SU-DHL-6 (cell line): Measurements from ENCODE around the gene MRPL57.
A peak's percentile ranks its signal among the peaks of the same experiment; 100 is the strongest.
"Not testable (repeated sequence)": the region's sequence is repeated elsewhere in the genome, so short reads cannot be mapped to it uniquely, and the experiment has no call there.

ENCODE experiments used
- H2AFZ ChIP-seq: fragments of 200-600 bp; sonication (generic); 2 replicates; pipeline ENCODE4 v1.6.1; 2014; ENCODE audit warnings: low read depth, mild to moderate bottlenecking, moderate library complexity, mixed read lengths, antibody characterized with exemption, low read length; ENCODE audit not compliant: severe bottlenecking
- H3F3A ChIP-seq: fragments of 200-600 bp; shearing (Covaris generic); 2 replicates; pipeline ENCODE4 v1.6.0; 2016; ENCODE audit warnings: antibody characterized with exemption, mild to moderate bottlenecking; ENCODE audit not compliant: insufficient read depth
- H3K27ac ChIP-seq: fragments of 200-600 bp; sonication (generic); 2 replicates; pipeline ENCODE4 v1.5.1; 2016; ENCODE audit warnings: low read depth, mild to moderate bottlenecking, low read length, moderate library complexity, mixed read lengths
- H3K27me3 ChIP-seq: fragments of 200-600 bp; sonication (generic), shearing (Covaris generic); 2 replicates; pipeline ENCODE4 v1.6.0; 2014; ENCODE audit warnings: mild to moderate bottlenecking, low read length
- H3K36me3 ChIP-seq: fragments of 200-600 bp; sonication (generic); 2 replicates; pipeline ENCODE4 v1.6.1; 2014; ENCODE audit warnings: mild to moderate bottlenecking, low read length, mixed read lengths
- H3K4me2 ChIP-seq: fragments of 300-600, 200-600 bp; shearing (Covaris generic), sonication (generic); 2 replicates; pipeline ENCODE4 v1.6.0; 2014; ENCODE audit warnings: low read length, low read depth, mild to moderate bottlenecking; ENCODE audit not compliant: poor library complexity, severe bottlenecking
- H3K4me3 ChIP-seq: fragments of 200-600 bp; sonication (generic); 2 replicates; pipeline ENCODE4 v1.5.1; 2014; ENCODE audit warnings: antibody characterized with exemption, low read length, mild to moderate bottlenecking, mixed read lengths; ENCODE audit not compliant: insufficient read depth, poor library complexity, severe bottlenecking
- H3K79me2 ChIP-seq: fragments of 200-600 bp; sonication (generic); 2 replicates; pipeline ENCODE4 v1.6.1; 2014; ENCODE audit warnings: mild to moderate bottlenecking, low read length, moderate library complexity; ENCODE audit not compliant: insufficient read depth
- H3K9ac ChIP-seq: fragments of 200-600 bp; sonication (generic); 2 replicates; pipeline ENCODE4 v1.7.0; 2014; ENCODE audit warnings: mild to moderate bottlenecking, low read length
- H3K9me2 ChIP-seq: fragments of 200-600 bp; sonication (generic); replicated peaks from 2 replicates; pipeline ENCODE4 v1.6.1; 2014; ENCODE audit warnings: low read length; ENCODE audit not compliant: insufficient read depth
- H3K9me3 ChIP-seq: fragments of 200-600 bp; sonication (generic); 2 replicates; pipeline ENCODE4 v1.6.1; 2014; ENCODE audit warnings: low read length, mixed read lengths; ENCODE audit not compliant: insufficient read depth
- H4K20me1 ChIP-seq: fragments of 200-600 bp; sonication (generic); 2 replicates; pipeline ENCODE4 v1.6.1; 2014; ENCODE audit warnings: low read depth, mild to moderate bottlenecking, antibody characterized with exemption, low read length, moderate library complexity, mixed read lengths
- CTCF ChIP-seq: fragments of 200-600 bp; sonication (generic); IDR thresholded peaks from one replicate; pipeline ENCODE4 v1.5.1; 2017; ENCODE audit warnings: antibody characterized with exemption, mild to moderate bottlenecking, low read length, moderate library complexity; ENCODE audit not compliant: insufficient read depth, poor library complexity, severe bottlenecking
- EZH2phosphoT487 ChIP-seq: fragments of 200-600 bp; sonication (generic), shearing (Covaris generic); conservative IDR thresholded peaks from 2 replicates; pipeline ENCODE4 v1.6.1; 2018; ENCODE audit warnings: mild to moderate bottlenecking, antibody characterized with exemption, low read length, moderate library complexity, mixed read lengths

Gene MRPL57

GRCh38 chr13:21175656-21176214 lies 723 bp upstream of the MRPL57 start:
- Histone ChIP-seq H3K79me2 (peaks cover 70% of the 10 kb centered on the region), H3K27ac (peak overlapping the region; percentile 82), H3K4me2 (peak overlapping the region; percentile 92), H3K36me3 (peaks cover 13% of the 10 kb centered on the region), H3K27me3 (no peaks in the 10 kb centered on the region), H2AFZ (peak overlapping the region; percentile 66), H3F3A (peaks cover 16% of the 10 kb centered on the region), H4K20me1 (peaks cover 11% of the 10 kb centered on the region; the same call in 1 of the 2 replicates), H3K9me2 (no peaks in the 10 kb centered on the region), H3K9me3 (no peaks in the 10 kb centered on the region), H3K4me3 (peak overlapping the region; percentile 69), H3K9ac (peak overlapping the region; percentile 85)
- TF ChIP-seq EZH2phosphoT487 (no peak), CTCF (no peak)

- Histone ChIP-seq H3F3A (peaks cover 13% of the 10 kb centered on the region), H3K9me3 (no peaks in the 10 kb centered on the region), H3K9ac (peak overlapping the region; percentile 85), H3K4me3 (peak overlapping the region; percentile 69), H4K20me1 (peaks cover 9% of the 10 kb centered on the region; the same call in 1 of the 2 replicates), H3K9me2 (no peaks in the 10 kb centered on the region), H3K79me2 (peaks cover 58% of the 10 kb centered on the region), H3K36me3 (peaks cover 5% of the 10 kb centered on the region), H3K27me3 (no peaks in the 10 kb centered on the region), H3K27ac (peak overlapping the region; percentile 82), H3K4me2 (peak overlapping the region; percentile 98), H2AFZ (no peak overlapping the region)
- TF ChIP-seq CTCF, result no peak
- no peak for TF ChIP-seq EZH2phosphoT487
Observed at GRCh38 chr13:21176982-21177284, 475 bp downstream of the MRPL57 start.

- no peak overlapping the region for H3K4me2 ChIP-seq
- no peak overlapping the region for H2AFZ ChIP-seq
- no peaks in the 10 kb centered on the region for H3K36me3 ChIP-seq
- no peak overlapping the region for H3K4me3 ChIP-seq
- peaks cover 7% of the 10 kb centered on the region for H3F3A ChIP-seq
- peaks cover 16% of the 10 kb centered on the region for H3K79me2 ChIP-seq
- H4K20me1 ChIP-seq, result no peaks in the 10 kb centered on the region; the same call in 1 of the 2 replicates
- H3K9me3 ChIP-seq, result no peaks in the 10 kb centered on the region
- no peak for TF ChIP-seq CTCF
- H3K9me2 ChIP-seq, result no peaks in the 10 kb centered on the region
- H3K9ac ChIP-seq, result no peak overlapping the region
- no peak overlapping the region for H3K27ac ChIP-seq
- H3K27me3 ChIP-seq, result no peaks in the 10 kb centered on the region
Observed at GRCh38 chr13:21181671-21182070, 5.2 kb downstream of the MRPL57 start.

- not testable (repeated sequence) for H3K4me3 ChIP-seq, H3K27me3 ChIP-seq, H3F3A ChIP-seq, H4K20me1 ChIP-seq, H3K9me3 ChIP-seq, H3K27ac ChIP-seq, H2AFZ ChIP-seq, H3K79me2 ChIP-seq, H3K9ac ChIP-seq, H3K9me2 ChIP-seq, H3K4me2 ChIP-seq, H3K36me3 ChIP-seq
Observed at GRCh38 chr13:21186410-21186809, 10.0 kb downstream of the MRPL57 start.

GRCh38 chr13:21194756-21195155 lies 18.3 kb downstream of the MRPL57 start:
- not testable (repeated sequence) for H3K9me3 ChIP-seq, H4K20me1 ChIP-seq, H3K27me3 ChIP-seq, H3K79me2 ChIP-seq, H3K9ac ChIP-seq, H3K4me2 ChIP-seq, H3K9me2 ChIP-seq, H3K36me3 ChIP-seq, H3F3A ChIP-seq, H3K27ac ChIP-seq, H2AFZ ChIP-seq, H3K4me3 ChIP-seq

- H3K27me3 ChIP-seq, H3K36me3 ChIP-seq, H3K4me3 ChIP-seq, H2AFZ ChIP-seq, H3K9ac ChIP-seq, H3K4me2 ChIP-seq, H4K20me1 ChIP-seq, H3K79me2 ChIP-seq, H3K27ac ChIP-seq, H3K9me2 ChIP-seq, H3F3A ChIP-seq, H3K9me3 ChIP-seq: not testable (repeated sequence)
Observed at GRCh38 chr13:21197606-21198225, 21.3 kb downstream of the MRPL57 start.
